ENCODE measurements around the gene SLC35E1.
"Not testable (repeated sequence)": the region's sequence is repeated elsewhere in the genome, so short reads cannot be mapped to it uniquely, and the experiment has no call there.

The SLC35E1 gene

GRCh38 chr19:16522559-16523377 is 49.4 kb downstream of the SLC35E1 start:
- no peak for DNase-seq (ENCODE audit: low read depth)

- DNase-seq (ENCODE audit: low read depth): no peak
These were observed 50.4 kb downstream of the SLC35E1 start for GRCh38 chr19:16521715-16522289.

GRCh38 chr19:16520986-16521624 is 51.1 kb downstream of the SLC35E1 start:
- no peak for DNase-seq (ENCODE audit: low read depth)

- no peak for DNase-seq (ENCODE audit: low read depth)
These were observed 51.9 kb downstream of the SLC35E1 start for GRCh38 chr19:16520074-16520973.

GRCh38 chr19:16519230-16519687 is 53.0 kb downstream of the SLC35E1 start:
- no peak for DNase-seq (ENCODE audit: low read depth)

- DNase-seq (ENCODE audit: low read depth): no peak
These were observed 53.6 kb downstream of the SLC35E1 start for GRCh38 chr19:16518483-16519229.

GRCh38 chr19:16518061-16518460 is 54.2 kb downstream of the SLC35E1 start:
- no peak for DNase-seq (ENCODE audit: low read depth)

GRCh38 chr19:16516923-16517610 is 55.1 kb downstream of the SLC35E1 start:
- DNase-seq (ENCODE audit: low read depth): no peak

GRCh38 chr19:16516381-16516780 is 55.8 kb downstream of the SLC35E1 start:
- no peak for DNase-seq (ENCODE audit: low read depth)

GRCh38 chr19:16514383-16515019 is 57.7 kb downstream of the SLC35E1 start:
- no peak for DNase-seq (ENCODE audit: low read depth)

- not testable (repeated sequence) for DNase-seq (ENCODE audit: low read depth)
These were observed 59.6 kb downstream of the SLC35E1 start for GRCh38 chr19:16512611-16513010.

GRCh38 chr19:16509141-16510061 is 62.8 kb downstream of the SLC35E1 start:
- no peak for DNase-seq (ENCODE audit: low read depth)

GRCh38 chr19:16508546-16508945 is 63.7 kb downstream of the SLC35E1 start:
- no peak for DNase-seq (ENCODE audit: low read depth)

- no peak for DNase-seq (ENCODE audit: low read depth)
These were observed 65.3 kb downstream of the SLC35E1 start for GRCh38 chr19:16506961-16507360.

GRCh38 chr19:16506161-16506560 is 66.1 kb downstream of the SLC35E1 start:
- not testable (repeated sequence) for DNase-seq (ENCODE audit: low read depth)

GRCh38 chr19:16504271-16504670 is 67.9 kb downstream of the SLC35E1 start:
- no peak for DNase-seq (ENCODE audit: low read depth)
